ENCODE data around the gene MAF.

DNA sequence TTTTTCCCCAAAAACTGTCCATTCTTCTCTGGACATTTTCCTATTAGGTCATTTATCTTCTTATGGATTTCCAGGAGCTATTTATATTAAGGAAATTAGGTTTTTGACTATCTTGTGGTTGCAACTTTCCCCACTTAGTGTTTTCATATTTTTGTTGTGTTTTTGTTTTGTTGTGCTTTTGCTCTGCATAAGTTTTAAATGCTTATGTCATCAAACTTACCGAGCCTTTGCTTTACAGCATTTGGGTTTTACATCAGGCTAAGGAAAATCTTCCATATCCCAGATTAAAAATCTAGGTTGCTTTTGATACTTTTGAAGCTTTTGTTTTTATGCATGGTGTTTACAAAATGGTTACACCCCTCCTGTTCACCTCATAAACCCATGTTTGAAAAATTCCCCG lies 27.5 kb downstream of the MAF start:
- no peak for TF ChIP-seq JUN (CRISPR knock-in tag; IDR thresholded peaks at IDR 0.05)
- TF ChIP-seq, protein P1, sequence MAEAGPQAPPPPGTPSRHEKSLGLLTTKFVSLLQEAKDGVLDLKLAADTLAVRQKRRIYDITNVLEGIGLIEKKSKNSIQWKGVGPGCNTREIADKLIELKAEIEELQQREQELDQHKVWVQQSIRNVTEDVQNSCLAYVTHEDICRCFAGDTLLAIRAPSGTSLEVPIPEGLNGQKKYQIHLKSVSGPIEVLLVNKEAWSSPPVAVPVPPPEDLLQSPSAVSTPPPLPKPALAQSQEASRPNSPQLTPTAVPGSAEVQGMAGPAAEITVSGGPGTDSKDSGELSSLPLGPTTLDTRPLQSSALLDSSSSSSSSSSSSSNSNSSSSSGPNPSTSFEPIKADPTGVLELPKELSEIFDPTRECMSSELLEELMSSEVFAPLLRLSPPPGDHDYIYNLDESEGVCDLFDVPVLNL (CRISPR knock-in tag; IDR thresholded peaks at IDR 0.05; ENCODE audit: borderline replicate concordance, low read depth): no peak
- TF ChIP-seq CTCF (IDR thresholded peaks at IDR 0.05): no peak
- no peak for TF ChIP-seq GRHL2 (CRISPR knock-in tag; IDR thresholded peaks at IDR 0.05; ENCODE audit: insufficient replicate concordance, severe bottlenecking)
- no peak for TF ChIP-seq IRF2 (CRISPR knock-in tag; IDR thresholded peaks at IDR 0.05; ENCODE audit: borderline replicate concordance, low read depth)
- no peak for TF ChIP-seq TEAD4 (CRISPR knock-in tag; IDR thresholded peaks at IDR 0.05)
- TF ChIP-seq, protein P2, sequence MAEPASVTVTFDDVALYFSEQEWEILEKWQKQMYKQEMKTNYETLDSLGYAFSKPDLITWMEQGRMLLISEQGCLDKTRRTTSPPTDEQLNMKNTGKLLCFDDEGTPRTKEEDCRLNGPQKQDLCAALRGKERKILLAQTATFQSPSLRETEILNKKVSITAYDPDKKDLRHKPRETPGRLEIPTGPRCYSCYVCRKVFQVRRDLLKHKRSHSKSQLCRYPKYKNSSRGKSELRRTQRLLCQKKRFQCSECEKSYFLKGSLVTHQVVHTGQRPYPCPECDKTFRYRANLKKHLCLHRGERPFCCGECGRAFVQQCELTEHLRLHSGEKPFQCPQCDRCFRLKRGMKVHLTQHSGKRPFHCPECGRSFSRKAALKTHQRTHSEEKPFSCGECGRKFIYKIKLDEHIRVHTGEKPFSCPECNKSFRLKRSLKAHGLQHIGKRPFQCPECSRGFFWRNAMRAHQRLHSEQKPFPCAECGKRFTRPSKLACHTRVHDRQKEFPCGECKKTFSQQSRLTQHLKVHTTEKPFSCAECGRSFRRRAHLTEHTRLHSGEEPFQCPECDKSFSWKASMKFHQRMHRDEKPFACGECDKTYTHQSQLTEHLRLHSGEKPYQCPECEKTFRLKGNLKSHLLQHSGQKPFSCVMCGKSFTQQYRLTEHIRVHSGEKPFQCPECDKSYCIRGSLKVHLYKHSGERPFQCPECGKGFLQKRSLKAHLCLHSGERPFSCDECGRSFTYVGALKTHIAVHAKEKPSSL (CRISPR knock-in tag; conservative IDR thresholded peaks at IDR 0.05): no peak
- no peak for TF ChIP-seq ZNF263 (CRISPR knock-in tag; IDR thresholded peaks at IDR 0.05; ENCODE audit: low read depth)
- no peak for TF ChIP-seq USF2 (CRISPR knock-in tag; IDR thresholded peaks at IDR 0.05)
- TF ChIP-seq, protein P3, sequence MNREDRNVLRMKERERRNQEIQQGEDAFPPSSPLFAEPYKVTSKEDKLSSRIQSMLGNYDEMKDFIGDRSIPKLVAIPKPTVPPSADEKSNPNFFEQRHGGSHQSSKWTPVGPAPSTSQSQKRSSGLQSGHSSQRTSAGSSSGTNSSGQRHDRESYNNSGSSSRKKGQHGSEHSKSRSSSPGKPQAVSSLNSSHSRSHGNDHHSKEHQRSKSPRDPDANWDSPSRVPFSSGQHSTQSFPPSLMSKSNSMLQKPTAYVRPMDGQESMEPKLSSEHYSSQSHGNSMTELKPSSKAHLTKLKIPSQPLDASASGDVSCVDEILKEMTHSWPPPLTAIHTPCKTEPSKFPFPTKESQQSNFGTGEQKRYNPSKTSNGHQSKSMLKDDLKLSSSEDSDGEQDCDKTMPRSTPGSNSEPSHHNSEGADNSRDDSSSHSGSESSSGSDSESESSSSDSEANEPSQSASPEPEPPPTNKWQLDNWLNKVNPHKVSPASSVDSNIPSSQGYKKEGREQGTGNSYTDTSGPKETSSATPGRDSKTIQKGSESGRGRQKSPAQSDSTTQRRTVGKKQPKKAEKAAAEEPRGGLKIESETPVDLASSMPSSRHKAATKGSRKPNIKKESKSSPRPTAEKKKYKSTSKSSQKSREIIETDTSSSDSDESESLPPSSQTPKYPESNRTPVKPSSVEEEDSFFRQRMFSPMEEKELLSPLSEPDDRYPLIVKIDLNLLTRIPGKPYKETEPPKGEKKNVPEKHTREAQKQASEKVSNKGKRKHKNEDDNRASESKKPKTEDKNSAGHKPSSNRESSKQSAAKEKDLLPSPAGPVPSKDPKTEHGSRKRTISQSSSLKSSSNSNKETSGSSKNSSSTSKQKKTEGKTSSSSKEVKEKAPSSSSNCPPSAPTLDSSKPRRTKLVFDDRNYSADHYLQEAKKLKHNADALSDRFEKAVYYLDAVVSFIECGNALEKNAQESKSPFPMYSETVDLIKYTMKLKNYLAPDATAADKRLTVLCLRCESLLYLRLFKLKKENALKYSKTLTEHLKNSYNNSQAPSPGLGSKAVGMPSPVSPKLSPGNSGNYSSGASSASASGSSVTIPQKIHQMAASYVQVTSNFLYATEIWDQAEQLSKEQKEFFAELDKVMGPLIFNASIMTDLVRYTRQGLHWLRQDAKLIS (CRISPR knock-in tag; IDR thresholded peaks at IDR 0.05; ENCODE audit: borderline replicate concordance): no peak
- TF ChIP-seq MLX (CRISPR knock-in tag; IDR thresholded peaks at IDR 0.05): no peak
